HepG2 (cell line): ENCODE measurements around the gene NAIF1. TPM values are rescaled to one million over a fixed set of nuclear protein-coding genes. Genes with fewer than 3 reads are reported as not detected.

ENCODE experiments used
- JARID2 ChIP-seq: sonication (generic); formaldehyde crosslinking; IDR thresholded peaks from 2 replicates; pipeline ENCODE4 v1.8.1; 2023; ENCODE audit warnings: missing genetic modification reagents, inconsistent platforms; ENCODE audit not compliant: insufficient replicate concordance
- MXI1 ChIP-seq: IDR thresholded peaks from 3 replicates; pipeline ENCODE4 v1.6.1; 2012; ENCODE audit warnings: low read depth, low read length, inconsistent platforms, borderline replicate concordance
- RNF2 ChIP-seq: fragments of 450-650 bp; conservative IDR thresholded peaks from 2 replicates; pipeline ENCODE4 v1.6.1; 2016; ENCODE audit warnings: low read depth
- SP5 ChIP-seq: IDR thresholded peaks from 2 replicates; pipeline ENCODE4 v1.6.1; 2016; ENCODE audit warnings: low read depth, borderline replicate concordance
- SRSF9 ChIP-seq: fragments of 200-400 bp; formaldehyde crosslinking; IDR thresholded peaks from 2 replicates; pipeline ENCODE4 v1.6.1; 2018; ENCODE audit warnings: borderline replicate concordance, mild to moderate bottlenecking, low read depth, low read length; ENCODE audit not compliant: insufficient read depth, poor library complexity, severe bottlenecking
- TMF1 ChIP-seq: sonication (generic); formaldehyde crosslinking; IDR thresholded peaks from 2 replicates; pipeline ENCODE4 v1.8.1; 2022; ENCODE audit warnings: low read depth, missing genetic modification reagents
- ZBTB38 ChIP-seq: sonication (generic); formaldehyde crosslinking; IDR thresholded peaks from 2 replicates; pipeline ENCODE4 v1.5.1; 2020; ENCODE audit warnings: mild to moderate bottlenecking, missing genetic modification reagents
- ZNF326 ChIP-seq: sonication (generic); formaldehyde crosslinking; IDR thresholded peaks from 2 replicates; pipeline ENCODE4 v1.4.0; 2020; ENCODE audit warnings: missing genetic modification reagents, borderline replicate concordance
- ZNF530 ChIP-seq: sonication (generic); formaldehyde crosslinking; IDR thresholded peaks from 2 replicates; pipeline ENCODE4 v1.5.0; 2020; ENCODE audit warnings: low read depth, mild to moderate bottlenecking, missing genetic modification reagents
- ZNF83 ChIP-seq: sonication (generic); formaldehyde crosslinking; IDR thresholded peaks from 2 replicates; pipeline ENCODE4 v1.4.0; 2020; ENCODE audit warnings: missing genetic modification reagents, mild to moderate bottlenecking, borderline replicate concordance
- polyA plus RNA-seq, 8 experiments: library from polyadenylated mRNA; depleted of rRNA in 3 of 8; stranded (reverse) in 7 of 8; unstranded in 1 of 8; fragments of >200 nt; fragmentation: Illumina TruSeq in 4 of 8; extraction: Trizol in 4 of 8; gene quantifications; 2 replicates each; pipeline versions ENCODE4 v1.2.1 to v1.2.3, GENCODE V29; 2011 to 2016; ENCODE audit warnings: low read depth in 4 of 8, missing spikeins in 1 of 8, mixed read lengths in 1 of 8; ENCODE audit not compliant: insufficient read depth in 1 of 8
- total RNA-seq, 5 experiments: library from RNA; depleted of rRNA; stranded (reverse); fragments of >200 nt; fragmentation: Illumina TruSeq; extraction: Trizol; gene quantifications; 2 replicates each; pipeline ENCODE4 v1.2.3, GENCODE V29; 2016; ENCODE audit warnings: low read depth in 1 of 5
- TF ChIP-seq, protein P1 (sequence below): sonication (generic); formaldehyde crosslinking; IDR thresholded peaks from one replicate; pipeline ENCODE4 v1.5.1; 2020; ENCODE audit warnings: mild to moderate bottlenecking, missing genetic modification reagents; ENCODE audit errors: not compliant biosample characterization
- TF ChIP-seq, protein P2 (sequence below): sonication (generic); formaldehyde crosslinking; IDR thresholded peaks from 2 replicates; pipeline ENCODE4 v1.4.0; 2020; ENCODE audit warnings: missing genetic modification reagents; ENCODE audit errors: not compliant biosample characterization
- TF ChIP-seq, protein P3 (sequence below): sonication (generic); formaldehyde crosslinking; IDR thresholded peaks from 2 replicates; pipeline ENCODE4 v1.5.0; 2020; ENCODE audit warnings: mild to moderate bottlenecking, missing genetic modification reagents
- TF ChIP-seq, protein P4 (sequence below): sonication (generic); formaldehyde crosslinking; IDR thresholded peaks from 2 replicates; pipeline ENCODE4 v1.4.0; 2020; ENCODE audit warnings: low read depth, mild to moderate bottlenecking, missing genetic modification reagents

Gene NAIF1
- total and polyA plus RNA-seq, 2 of the 13 experiments (the other 11 are each of a cell fraction or from before 2014, with no cell fraction given), result 6.0 to 6.9 TPM

GRCh38 chr9:128098297-128099230 lies 31.4 kb upstream of the NAIF1 start (continued):
- TF ChIP-seq, protein P1, sequence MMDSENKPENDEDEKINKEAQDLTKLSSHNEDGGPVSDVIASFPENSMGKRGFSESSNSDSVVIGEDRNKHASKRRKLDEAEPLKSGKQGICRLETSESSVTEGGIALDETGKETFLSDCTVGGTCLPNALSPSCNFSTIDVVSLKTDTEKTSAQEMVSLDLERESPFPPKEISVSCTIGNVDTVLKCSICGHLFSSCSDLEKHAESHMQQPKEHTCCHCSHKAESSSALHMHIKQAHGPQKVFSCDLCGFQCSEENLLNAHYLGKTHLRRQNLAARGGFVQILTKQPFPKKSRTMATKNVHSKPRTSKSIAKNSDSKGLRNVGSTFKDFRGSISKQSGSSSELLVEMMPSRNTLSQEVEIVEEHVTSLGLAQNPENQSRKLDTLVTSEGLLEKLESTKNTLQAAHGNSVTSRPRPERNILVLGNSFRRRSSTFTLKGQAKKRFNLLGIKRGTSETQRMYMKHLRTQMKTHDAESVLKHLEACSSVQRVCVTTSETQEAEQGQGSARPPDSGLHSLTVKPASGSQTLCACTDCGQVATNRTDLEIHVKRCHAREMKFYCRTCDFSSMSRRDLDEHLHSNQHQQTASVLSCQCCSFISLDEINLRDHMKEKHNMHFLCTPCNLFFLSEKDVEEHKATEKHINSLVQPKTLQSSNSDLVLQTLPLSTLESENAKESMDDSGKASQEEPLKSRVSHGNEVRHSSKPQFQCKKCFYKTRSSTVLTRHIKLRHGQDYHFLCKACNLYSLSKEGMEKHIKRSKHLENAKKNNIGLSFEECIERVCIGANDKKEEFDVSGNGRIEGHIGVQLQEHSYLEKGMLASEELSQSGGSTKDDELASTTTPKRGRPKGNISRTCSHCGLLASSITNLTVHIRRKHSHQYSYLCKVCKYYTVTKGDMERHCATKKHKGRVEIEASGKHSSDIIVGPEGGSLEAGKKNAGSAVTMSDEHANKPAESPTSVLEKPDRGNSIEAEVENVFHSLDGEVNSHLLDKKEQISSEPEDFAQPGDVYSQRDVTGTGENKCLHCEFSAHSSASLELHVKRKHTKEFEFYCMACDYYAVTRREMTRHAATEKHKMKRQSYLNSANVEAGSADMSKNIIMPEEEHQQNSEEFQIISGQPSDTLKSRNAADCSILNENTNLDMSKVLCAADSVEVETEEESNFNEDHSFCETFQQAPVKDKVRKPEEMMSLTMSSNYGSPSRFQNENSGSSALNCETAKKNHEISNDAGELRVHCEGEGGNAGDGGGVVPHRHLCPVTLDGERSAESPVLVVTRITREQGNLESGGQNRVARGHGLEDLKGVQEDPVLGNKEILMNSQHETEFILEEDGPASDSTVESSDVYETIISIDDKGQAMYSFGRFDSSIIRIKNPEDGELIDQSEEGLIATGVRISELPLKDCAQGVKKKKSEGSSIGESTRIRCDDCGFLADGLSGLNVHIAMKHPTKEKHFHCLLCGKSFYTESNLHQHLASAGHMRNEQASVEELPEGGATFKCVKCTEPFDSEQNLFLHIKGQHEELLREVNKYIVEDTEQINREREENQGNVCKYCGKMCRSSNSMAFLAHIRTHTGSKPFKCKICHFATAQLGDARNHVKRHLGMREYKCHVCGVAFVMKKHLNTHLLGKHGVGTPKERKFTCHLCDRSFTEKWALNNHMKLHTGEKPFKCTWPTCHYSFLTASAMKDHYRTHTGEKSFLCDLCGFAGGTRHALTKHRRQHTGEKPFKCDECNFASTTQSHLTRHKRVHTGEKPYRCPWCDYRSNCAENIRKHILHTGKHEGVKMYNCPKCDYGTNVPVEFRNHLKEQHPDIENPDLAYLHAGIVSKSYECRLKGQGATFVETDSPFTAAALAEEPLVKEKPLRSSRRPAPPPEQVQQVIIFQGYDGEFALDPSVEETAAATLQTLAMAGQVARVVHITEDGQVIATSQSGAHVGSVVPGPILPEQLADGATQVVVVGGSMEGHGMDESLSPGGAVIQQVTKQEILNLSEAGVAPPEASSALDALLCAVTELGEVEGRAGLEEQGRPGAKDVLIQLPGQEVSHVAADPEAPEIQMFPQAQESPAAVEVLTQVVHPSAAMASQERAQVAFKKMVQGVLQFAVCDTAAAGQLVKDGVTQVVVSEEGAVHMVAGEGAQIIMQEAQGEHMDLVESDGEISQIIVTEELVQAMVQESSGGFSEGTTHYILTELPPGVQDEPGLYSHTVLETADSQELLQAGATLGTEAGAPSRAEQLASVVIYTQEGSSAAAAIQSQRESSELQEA (CRISPR knock-in tag), result no peak
- TF ChIP-seq TMF1 (CRISPR knock-in tag), result no peak
- TF ChIP-seq JARID2 (CRISPR knock-in tag), result no peak
- no peak for TF ChIP-seq ZNF530 (CRISPR knock-in tag)
- TF ChIP-seq, protein P2, sequence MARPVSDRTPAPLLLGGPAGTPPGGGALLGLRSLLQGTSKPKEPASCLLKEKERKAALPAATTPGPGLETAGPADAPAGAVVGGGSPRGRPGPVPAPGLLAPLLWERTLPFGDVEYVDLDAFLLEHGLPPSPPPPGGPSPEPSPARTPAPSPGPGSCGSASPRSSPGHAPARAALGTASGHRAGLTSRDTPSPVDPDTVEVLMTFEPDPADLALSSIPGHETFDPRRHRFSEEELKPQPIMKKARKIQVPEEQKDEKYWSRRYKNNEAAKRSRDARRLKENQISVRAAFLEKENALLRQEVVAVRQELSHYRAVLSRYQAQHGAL (CRISPR knock-in tag), result peak; percentile 61
- TF ChIP-seq MXI1, result peak; percentile 64; the same call in 1 of the 3 replicates
- peak; percentile 60; the same call in 1 of the 2 replicates for TF ChIP-seq ZBTB38
- TF ChIP-seq, protein P3, sequence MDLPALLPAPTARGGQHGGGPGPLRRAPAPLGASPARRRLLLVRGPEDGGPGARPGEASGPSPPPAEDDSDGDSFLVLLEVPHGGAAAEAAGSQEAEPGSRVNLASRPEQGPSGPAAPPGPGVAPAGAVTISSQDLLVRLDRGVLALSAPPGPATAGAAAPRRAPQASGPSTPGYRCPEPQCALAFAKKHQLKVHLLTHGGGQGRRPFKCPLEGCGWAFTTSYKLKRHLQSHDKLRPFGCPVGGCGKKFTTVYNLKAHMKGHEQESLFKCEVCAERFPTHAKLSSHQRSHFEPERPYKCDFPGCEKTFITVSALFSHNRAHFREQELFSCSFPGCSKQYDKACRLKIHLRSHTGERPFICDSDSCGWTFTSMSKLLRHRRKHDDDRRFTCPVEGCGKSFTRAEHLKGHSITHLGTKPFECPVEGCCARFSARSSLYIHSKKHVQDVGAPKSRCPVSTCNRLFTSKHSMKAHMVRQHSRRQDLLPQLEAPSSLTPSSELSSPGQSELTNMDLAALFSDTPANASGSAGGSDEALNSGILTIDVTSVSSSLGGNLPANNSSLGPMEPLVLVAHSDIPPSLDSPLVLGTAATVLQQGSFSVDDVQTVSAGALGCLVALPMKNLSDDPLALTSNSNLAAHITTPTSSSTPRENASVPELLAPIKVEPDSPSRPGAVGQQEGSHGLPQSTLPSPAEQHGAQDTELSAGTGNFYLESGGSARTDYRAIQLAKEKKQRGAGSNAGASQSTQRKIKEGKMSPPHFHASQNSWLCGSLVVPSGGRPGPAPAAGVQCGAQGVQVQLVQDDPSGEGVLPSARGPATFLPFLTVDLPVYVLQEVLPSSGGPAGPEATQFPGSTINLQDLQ, result no peak
- 0 out of 2 replicates have a peak, but pooled peaks have one; percentile 21 for TF ChIP-seq SP5
- peak; percentile 47; the same call in 1 of the 2 replicates for TF ChIP-seq RNF2
- TF ChIP-seq ZNF326, result no peak
- TF ChIP-seq, protein P4, sequence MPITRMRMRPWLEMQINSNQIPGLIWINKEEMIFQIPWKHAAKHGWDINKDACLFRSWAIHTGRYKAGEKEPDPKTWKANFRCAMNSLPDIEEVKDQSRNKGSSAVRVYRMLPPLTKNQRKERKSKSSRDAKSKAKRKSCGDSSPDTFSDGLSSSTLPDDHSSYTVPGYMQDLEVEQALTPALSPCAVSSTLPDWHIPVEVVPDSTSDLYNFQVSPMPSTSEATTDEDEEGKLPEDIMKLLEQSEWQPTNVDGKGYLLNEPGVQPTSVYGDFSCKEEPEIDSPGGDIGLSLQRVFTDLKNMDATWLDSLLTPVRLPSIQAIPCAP, result 0 out of 2 replicates have a peak, but pooled peaks have one; percentile 18
- TF ChIP-seq ZNF83 (CRISPR knock-in tag), result no peak
- TF ChIP-seq SRSF9, result no peak
